GF-D8 (cell line): ENCODE results near the gene GTF2I.
"Not testable (repeated sequence)": the region's sequence is repeated elsewhere in the genome, so short reads cannot be mapped to it uniquely, and the experiment has no call there.

Source experiments
- DNase-seq: peaks from one replicate; lab custom pipeline; 2025; lab: John Stamatoyannopoulos, UW

GTF2I gene

GRCh38 chr7:74779053-74779452 lies 121.5 kb downstream of the GTF2I start:
- not testable (repeated sequence) for DNase-seq

- DNase-seq = not testable (repeated sequence)
These were observed 124.2 kb downstream of the GTF2I start for GRCh38 chr7:74781746-74782145.

- not testable (repeated sequence) for DNase-seq
These were observed 126.1 kb downstream of the GTF2I start for GRCh38 chr7:74783595-74783994.

GRCh38 chr7:74788369-74789150 lies 131.0 kb downstream of the GTF2I start:
- DNase-seq = peak; percentile 85

GRCh38 chr7:74789200-74789736 lies 131.8 kb downstream of the GTF2I start:
- DNase-seq = not testable (repeated sequence)

GRCh38 chr7:74797848-74798622 lies 140.5 kb downstream of the GTF2I start:
- DNase-seq = not testable (repeated sequence)

GRCh38 chr7:74798644-74799043 lies 141.1 kb downstream of the GTF2I start:
- DNase-seq = not testable (repeated sequence)
